GM18505 (cell line): ENCODE data around the gene MYH9.
"Not testable (repeated sequence)": the region's sequence is repeated elsewhere in the genome, so short reads cannot be mapped to it uniquely, and the experiment has no call there.

Source experiments
- ATAC-seq: cut with Tn5 transposase; IDR thresholded peaks from one replicate; pipeline ENCODE4 v1.9.1; 2021; ENCODE audit not compliant: unreplicated experiment
- POLR2A ChIP-seq: IDR thresholded peaks from 4 replicates; pipeline ENCODE4 v1.6.1; 2011; ENCODE audit warnings: borderline replicate concordance; ENCODE audit not compliant: insufficient read depth, insufficient read length; ENCODE audit errors: extremely low read depth

MYH9 gene

GRCh38 chr22:36387959-36388726, at the start of gene MYH9:
TSS of gene MYH9 (minus strand) at chr22:36387967. CDS start at chr22:36349236, 38,731 bp downstream.
- ATAC-seq, result peak; percentile 64
- no peak for TF ChIP-seq POLR2A

- no peak for ATAC-seq
- TF ChIP-seq POLR2A, result no peak
These were observed 48.0 kb upstream of the MYH9 start for GRCh38 chr22:36435516-36436415.

GRCh38 chr22:36433318-36434231, 45.8 kb upstream of the MYH9 start:
- TF ChIP-seq POLR2A, result no peak
- ATAC-seq, result no peak

- ATAC-seq, result no peak
- TF ChIP-seq POLR2A, result no peak
These were observed 45.0 kb upstream of the MYH9 start for GRCh38 chr22:36432592-36433317.

GRCh38 chr22:36431977-36432376, 44.2 kb upstream of the MYH9 start:
- TF ChIP-seq POLR2A, result no peak
- no peak for ATAC-seq

- no peak for ATAC-seq
- no peak for TF ChIP-seq POLR2A
These were observed 43.1 kb upstream of the MYH9 start for GRCh38 chr22:36430863-36431262.

- not testable (repeated sequence) for ATAC-seq
These were observed 40.2 kb upstream of the MYH9 start for GRCh38 chr22:36427952-36428351.

DNA sequence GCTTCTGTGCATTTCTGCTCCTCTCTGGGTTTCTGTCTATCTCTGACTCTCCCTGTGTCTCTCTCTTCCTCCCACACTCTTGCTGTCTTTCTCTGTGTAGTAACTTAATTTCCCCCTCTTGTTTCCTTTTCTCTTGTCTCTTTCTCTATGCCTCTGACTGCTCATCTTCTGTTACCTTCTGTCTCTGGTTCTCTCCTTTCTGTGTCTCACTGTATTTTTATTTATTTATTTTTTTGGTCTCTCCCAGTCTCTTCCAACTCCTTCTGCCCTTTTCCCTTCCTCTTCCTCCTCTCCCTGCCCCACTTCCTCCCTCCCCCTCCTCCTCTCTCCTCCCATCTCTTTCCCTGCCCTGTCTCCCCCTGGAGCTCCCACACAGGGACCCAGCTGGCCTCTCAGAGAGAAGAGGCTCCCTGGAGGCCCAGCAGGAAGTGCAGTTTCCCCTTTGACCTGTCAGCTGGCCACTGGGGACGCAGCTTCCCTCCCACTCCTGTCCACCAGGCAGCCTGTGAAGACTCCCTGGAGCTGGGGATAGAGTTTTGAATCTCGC, 38.3 kb upstream of the MYH9 start:
- no peak for ATAC-seq
- TF ChIP-seq POLR2A, result no peak

GRCh38 chr22:36424901-36425579, 37.3 kb upstream of the MYH9 start:
- TF ChIP-seq POLR2A, result no peak
- ATAC-seq, result no peak

DNA sequence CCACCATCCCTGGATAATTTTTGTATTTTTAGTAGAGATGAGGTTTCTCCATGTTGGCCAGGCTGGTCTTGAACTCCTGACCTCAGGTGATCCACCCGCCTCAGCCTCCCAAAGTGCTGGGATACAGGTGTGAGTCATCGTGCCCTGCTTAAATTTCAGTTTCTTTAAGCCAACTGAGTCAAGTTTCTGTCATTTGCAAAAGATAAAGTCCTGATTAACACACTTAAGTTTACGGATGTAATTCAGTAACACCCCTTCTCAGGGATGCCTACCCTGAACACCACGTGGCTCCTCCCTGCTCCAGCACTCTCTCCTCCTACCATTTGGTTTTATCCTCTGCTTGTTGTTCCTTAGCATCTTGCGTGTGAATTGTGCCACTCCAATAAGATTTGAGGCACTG, 36.7 kb upstream of the MYH9 start:
- ATAC-seq, result not testable (repeated sequence)

- TF ChIP-seq POLR2A, result no peak
These were observed 36.0 kb upstream of the MYH9 start for GRCh38 chr22:36423461-36424404.

More at GRCh38 chr22:36423461-36424404, 36.0 kb upstream of the MYH9 start:
- no peak for ATAC-seq
